Parathyroid adenoma (tissue), 2 donors: ENCODE measurements around the gene ANTKMT.

Source experiments
- H2AFZ ChIP-seq: fragments of 300-600 bp; sonication (generic); one replicate; pipeline ENCODE4 v1.7.0; 2017; ENCODE audit warnings: antibody characterized with exemption, mild to moderate bottlenecking
- H3K27ac ChIP-seq: fragments of 300-600 bp; sonication (generic); one replicate; pipeline ENCODE4 v1.7.0; 2017
- H3K27me3 ChIP-seq: fragments of 300-600 bp; sonication (generic); one replicate; pipeline ENCODE4 v1.7.0; 2017; ENCODE audit warnings: low read length; ENCODE audit not compliant: control insufficient read depth, insufficient read depth
- H3K36me3 ChIP-seq: fragments of 300-600 bp; sonication (generic); one replicate; pipeline ENCODE4 v1.7.0; 2017; ENCODE audit warnings: low read length; ENCODE audit not compliant: control insufficient read depth, insufficient read depth
- H3K4me1 ChIP-seq: fragments of 300-600 bp; sonication (generic); one replicate; pipeline ENCODE4 v1.7.0; 2017; ENCODE audit warnings: control low read depth
- H3K4me2 ChIP-seq: fragments of 300-600 bp; sonication (generic); one replicate; pipeline ENCODE4 v1.7.0; 2017; ENCODE audit warnings: low read length
- H3K4me3 ChIP-seq: fragments of 300-600 bp; sonication (generic); one replicate; pipeline ENCODE4 v1.7.0; 2017; ENCODE audit warnings: low read depth, low read length
- H3K79me2 ChIP-seq: fragments of 300-600 bp; sonication (generic); one replicate; pipeline ENCODE4 v1.7.0; 2017; ENCODE audit warnings: control low read depth
- H3K9ac ChIP-seq: fragments of 300-600 bp; sonication (generic); one replicate; pipeline ENCODE4 v1.7.0; 2017; ENCODE audit warnings: mild to moderate bottlenecking
- H3K9me3 ChIP-seq: fragments of 300-600 bp; sonication (generic); one replicate; pipeline ENCODE4 v1.7.0; 2017; ENCODE audit warnings: low read length; ENCODE audit not compliant: control insufficient read depth
- CTCF ChIP-seq: fragments of 300-600 bp; sonication (generic); IDR thresholded peaks from one replicate; pipeline ENCODE4 v1.7.0; 2017; ENCODE audit warnings: antibody characterized with exemption, mild to moderate bottlenecking
- donor health status: primary hyperparathyroidism.

ANTKMT gene

GRCh38 chr16:708019-708418, 12.9 kb upstream of the ANTKMT start:
- H3K4me2 ChIP-seq: no peak overlapping the region
- H3K9me3 ChIP-seq: no peaks in the 10 kb centered on the region
- peaks cover 7% of the 10 kb centered on the region for H3K27me3 ChIP-seq
- H3K36me3 ChIP-seq: no peaks in the 10 kb centered on the region
- TF ChIP-seq CTCF: no peak
- no peak overlapping the region for H3K27ac ChIP-seq
- peaks cover 14% of the 10 kb centered on the region for H3K79me2 ChIP-seq
- peaks cover 5% of the 10 kb centered on the region for H3K4me1 ChIP-seq
- no peak overlapping the region for H3K4me3 ChIP-seq
- H2AFZ ChIP-seq: no peak overlapping the region
- no peak overlapping the region for H3K9ac ChIP-seq

GRCh38 chr16:708959-709358, 12.0 kb upstream of the ANTKMT start:
- no peaks in the 10 kb centered on the region for H3K36me3 ChIP-seq
- no peak overlapping the region for H3K4me3 ChIP-seq
- TF ChIP-seq CTCF: no peak
- H3K9ac ChIP-seq: no peak overlapping the region
- peaks cover 7% of the 10 kb centered on the region for H3K27me3 ChIP-seq
- H3K4me2 ChIP-seq: no peak overlapping the region
- peaks cover 5% of the 10 kb centered on the region for H3K79me2 ChIP-seq
- H3K9me3 ChIP-seq: no peaks in the 10 kb centered on the region
- H3K4me1 ChIP-seq: peaks cover 5% of the 10 kb centered on the region
- H3K27ac ChIP-seq: no peak overlapping the region
- no peak overlapping the region for H2AFZ ChIP-seq

GRCh38 chr16:709566-710499, 11.1 kb upstream of the ANTKMT start:
- Histone ChIP-seq H3K36me3 (no peaks in the 10 kb centered on the region), H3K27me3 (peaks cover 6% of the 10 kb centered on the region), H2AFZ (no peak overlapping the region), H3K4me3 (no peak overlapping the region), H3K4me2 (no peak overlapping the region), H3K27ac (no peak overlapping the region), H3K9me3 (no peaks in the 10 kb centered on the region), H3K9ac (no peak overlapping the region), H3K79me2 (no peaks in the 10 kb centered on the region), H3K4me1 (peaks cover 5% of the 10 kb centered on the region)
- no peak for TF ChIP-seq CTCF

GRCh38 chr16:710500-711075, 10.4 kb upstream of the ANTKMT start:
- Histone ChIP-seq H3K27ac (no peak overlapping the region), H3K9ac (no peak overlapping the region), H3K9me3 (no peaks in the 10 kb centered on the region), H3K36me3 (no peaks in the 10 kb centered on the region), H3K79me2 (no peaks in the 10 kb centered on the region), H3K4me3 (no peak overlapping the region), H2AFZ (no peak overlapping the region), H3K4me2 (no peak overlapping the region), H3K4me1 (peaks cover 5% of the 10 kb centered on the region), H3K27me3 (peaks cover 3% of the 10 kb centered on the region)
- no peak for TF ChIP-seq CTCF
